GM19328 (cell line): Measurements from ENCODE around the gene PRR36.

Experiments used
- ATAC-seq: cut with Tn5 transposase; IDR thresholded peaks from one replicate; pipeline ENCODE4 v1.9.1; 2021; ENCODE audit warnings: mild to moderate bottlenecking, moderate library complexity; ENCODE audit not compliant: unreplicated experiment

Gene PRR36

GRCh38 chr19:7848779-7849457 is 25.3 kb downstream of the PRR36 start:
- ATAC-seq: no peak

- no peak for ATAC-seq
These were observed 26.5 kb downstream of the PRR36 start for GRCh38 chr19:7847664-7848063.

- ATAC-seq: no peak
These were observed 28.0 kb downstream of the PRR36 start for GRCh38 chr19:7846155-7846646.

- ATAC-seq: no peak
These were observed 28.6 kb downstream of the PRR36 start for GRCh38 chr19:7845390-7846154.

GRCh38 chr19:7844951-7845350 is 29.2 kb downstream of the PRR36 start:
- no peak for ATAC-seq

GRCh38 chr19:7844405-7844804 is 29.8 kb downstream of the PRR36 start:
- no peak for ATAC-seq

GRCh38 chr19:7843521-7843920 is 30.7 kb downstream of the PRR36 start:
- ATAC-seq: no peak

- ATAC-seq: no peak
These were observed 31.4 kb downstream of the PRR36 start for GRCh38 chr19:7842661-7843294.

GRCh38 chr19:7841751-7842660 is 32.2 kb downstream of the PRR36 start:
- no peak for ATAC-seq

- no peak for ATAC-seq
These were observed 33.6 kb downstream of the PRR36 start for GRCh38 chr19:7840629-7841028.

GRCh38 chr19:7839476-7839875 is 34.7 kb downstream of the PRR36 start:
- no peak for ATAC-seq

GRCh38 chr19:7833225-7834099 is 40.7 kb downstream of the PRR36 start:
- ATAC-seq: no peak

GRCh38 chr19:7832781-7833180 is 41.4 kb downstream of the PRR36 start:
- ATAC-seq: no peak

GRCh38 chr19:7832009-7832408 is 42.2 kb downstream of the PRR36 start:
- no peak for ATAC-seq

- ATAC-seq: no peak
These were observed 42.7 kb downstream of the PRR36 start for GRCh38 chr19:7831452-7831851.

- no peak for ATAC-seq
These were observed 43.4 kb downstream of the PRR36 start for GRCh38 chr19:7830823-7831222.

GRCh38 chr19:7830272-7830771 is 43.9 kb downstream of the PRR36 start:
- ATAC-seq: no peak

- peak; percentile 81 for ATAC-seq
These were observed 44.5 kb downstream of the PRR36 start, which contains the start of gene EVI5L for GRCh38 chr19:7829561-7830271. Gene EVI5L (plus strand): TSS chr19:7830218. CDS start chr19:7846543, 16,325 bp downstream.

- ATAC-seq: no peak
These were observed 45.0 kb downstream of the PRR36 start for GRCh38 chr19:7829166-7829520.
